ENCODE measurements around the gene PRRX2.

Gene PRRX2

GRCh38 chr9:129682381-129682780 is 16.9 kb downstream of the PRRX2 start:
- no peak for DNase-seq

- no peak for DNase-seq
Measured at GRCh38 chr9:129685220-129685932, 19.9 kb downstream of the PRRX2 start.

- no peak for DNase-seq
Measured at GRCh38 chr9:129685933-129686259, 20.4 kb downstream of the PRRX2 start.

- DNase-seq: no peak
Measured at GRCh38 chr9:129686736-129687135, 21.3 kb downstream of the PRRX2 start.

- no peak for DNase-seq
Measured at GRCh38 chr9:129687391-129687790, 21.9 kb downstream of the PRRX2 start.

- DNase-seq: no peak
Measured at GRCh38 chr9:129688285-129689043, 23.0 kb downstream of the PRRX2 start.

- DNase-seq: no peak
Measured at GRCh38 chr9:129692534-129692933, 27.1 kb downstream of the PRRX2 start.

GRCh38 chr9:129693741-129694140 is 28.3 kb downstream of the PRRX2 start:
- DNase-seq: no peak

GRCh38 chr9:129694243-129694646 is 28.8 kb downstream of the PRRX2 start:
- DNase-seq: no peak

- no peak for DNase-seq
Measured at GRCh38 chr9:129695870-129696269, 30.4 kb downstream of the PRRX2 start.

GRCh38 chr9:129696944-129697655 is 31.7 kb downstream of the PRRX2 start:
- DNase-seq: no peak

GRCh38 chr9:129697656-129698253 is 32.3 kb downstream of the PRRX2 start:
- DNase-seq: no peak

GRCh38 chr9:129698254-129698757 is 32.9 kb downstream of the PRRX2 start:
- no peak for DNase-seq

- no peak for DNase-seq
Measured at GRCh38 chr9:129701054-129701453, 35.6 kb downstream of the PRRX2 start.

GRCh38 chr9:129701549-129701948 is 36.1 kb downstream of the PRRX2 start:
- DNase-seq: no peak

- DNase-seq: no peak
Measured at GRCh38 chr9:129702589-129703520, 37.4 kb downstream of the PRRX2 start.

GRCh38 chr9:129703667-129704355 is 38.4 kb downstream of the PRRX2 start:
- DNase-seq: no peak

GRCh38 chr9:129704807-129705206 is 39.4 kb downstream of the PRRX2 start:
- no peak for DNase-seq

- DNase-seq: no peak
Measured at GRCh38 chr9:129708793-129709192, 43.3 kb downstream of the PRRX2 start.

GRCh38 chr9:129709438-129710168 is 44.2 kb downstream of the PRRX2 start:
- no peak for DNase-seq

- no peak for DNase-seq
Measured at GRCh38 chr9:129710169-129710453, 44.7 kb downstream of the PRRX2 start.
